ENCODE results near the gene KSR2. TPM values are rescaled to one million over a fixed set of nuclear protein-coding genes. Genes with fewer than 3 reads are reported as not detected.

Gene KSR2
- total and polyA plus RNA-seq, 2 donors from 2014 or later, result 0.34 to 2.9 TPM

DNA sequence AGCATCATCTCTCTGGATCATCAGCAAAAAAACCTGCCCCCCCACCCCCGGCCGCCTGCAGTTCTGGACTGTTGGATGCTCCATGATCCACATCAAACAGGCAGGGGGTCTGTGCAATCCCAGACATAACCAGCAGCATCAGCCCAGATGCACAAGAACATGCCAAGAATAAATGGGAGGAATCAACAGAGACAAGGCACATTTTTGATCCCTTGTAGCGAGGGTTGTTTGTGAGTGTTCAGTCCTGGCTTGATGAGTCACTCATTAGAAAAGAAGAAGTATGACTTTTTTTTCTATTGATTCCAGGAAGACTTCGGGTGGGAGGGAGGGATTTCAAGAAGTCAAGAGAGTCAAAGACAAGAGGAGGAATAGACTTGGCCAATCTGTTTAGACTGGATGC, 244.2 kb downstream of the KSR2 start:
- H3K27ac ChIP-seq (ENCODE audit: low read depth in 2 of 2, low read length in 2 of 2), result no peak overlapping the region
- H3K36me3 ChIP-seq (ENCODE audit: control insufficient read depth in 2 of 3, insufficient read depth in 3 of 3, low read length in 3 of 3), result no peaks in the 10 kb centered on the region
- no peaks in the 10 kb centered on the region for H3K4me1 ChIP-seq (ENCODE audit: control insufficient read depth in 2 of 3, insufficient read depth in 2 of 3, low read depth in 1 of 3, low read length in 3 of 3)
- TF ChIP-seq CTCF (IDR thresholded peaks at IDR 0.05; ENCODE audit: borderline replicate concordance, extremely low read depth, insufficient read depth), result no peak
- H3K9ac ChIP-seq (ENCODE audit: low read length in 3 of 3), result no peak overlapping the region
- FAIRE-seq (no peak), DNase-seq (no peak)
- H3K4me3 ChIP-seq (ENCODE audit: low read length in 3 of 3), result no peak overlapping the region
- H3K9me3 ChIP-seq (ENCODE audit: control insufficient read depth in 2 of 3, insufficient read depth in 1 of 3, low read length in 3 of 3), result no peaks in the 10 kb centered on the region
- intact Hi-C loops (cut with DNase I), result no loop called here
- H3K27me3 ChIP-seq (ENCODE audit: control insufficient read depth, insufficient read depth, low read length), result no peaks in the 10 kb centered on the region

DNA sequence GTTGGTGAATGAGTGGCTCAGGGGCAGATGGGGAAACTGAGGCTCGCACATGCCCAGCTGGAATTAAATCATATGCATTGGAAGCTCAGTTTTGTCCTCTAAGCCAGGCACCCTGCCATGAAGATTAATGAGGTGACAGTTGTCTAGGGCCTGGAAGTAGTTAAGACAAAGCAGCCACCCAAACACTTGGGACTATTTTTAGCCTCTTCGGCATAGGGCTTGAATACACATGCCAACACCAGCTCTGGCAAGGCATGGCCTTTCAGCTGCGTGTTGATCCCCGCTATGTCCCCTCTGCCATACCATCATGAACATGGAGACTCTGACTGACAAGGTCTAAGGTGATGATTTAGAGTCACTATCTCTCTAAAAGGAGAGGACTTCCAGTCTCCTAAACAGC, 250.2 kb downstream of the KSR2 start:
- no peaks in the 10 kb centered on the region for H3K36me3 ChIP-seq (ENCODE audit: control insufficient read depth in 2 of 3, insufficient read depth in 3 of 3, low read length in 3 of 3)
- no peak overlapping the region for H3K9ac ChIP-seq (ENCODE audit: low read length in 3 of 3)
- TF ChIP-seq CTCF (IDR thresholded peaks at IDR 0.05; ENCODE audit: borderline replicate concordance, extremely low read depth, insufficient read depth), result no peak
- DNase-seq, result no peak
- H3K9me3 ChIP-seq (ENCODE audit: control insufficient read depth in 2 of 3, insufficient read depth in 1 of 3, low read length in 3 of 3), result no peaks in the 10 kb centered on the region
- no peaks in the 10 kb centered on the region for H3K4me1 ChIP-seq (ENCODE audit: control insufficient read depth in 2 of 3, insufficient read depth in 2 of 3, low read depth in 1 of 3, low read length in 3 of 3)
- FAIRE-seq, result no peak
- H3K4me3 ChIP-seq (ENCODE audit: low read length in 3 of 3), result no peak overlapping the region
- H3K27me3 ChIP-seq (ENCODE audit: control insufficient read depth, insufficient read depth, low read length), result no peaks in the 10 kb centered on the region
- intact Hi-C loops (cut with DNase I), result no loop called here
- no peak overlapping the region for H3K27ac ChIP-seq (ENCODE audit: low read depth in 2 of 2, low read length in 2 of 2)

DNA sequence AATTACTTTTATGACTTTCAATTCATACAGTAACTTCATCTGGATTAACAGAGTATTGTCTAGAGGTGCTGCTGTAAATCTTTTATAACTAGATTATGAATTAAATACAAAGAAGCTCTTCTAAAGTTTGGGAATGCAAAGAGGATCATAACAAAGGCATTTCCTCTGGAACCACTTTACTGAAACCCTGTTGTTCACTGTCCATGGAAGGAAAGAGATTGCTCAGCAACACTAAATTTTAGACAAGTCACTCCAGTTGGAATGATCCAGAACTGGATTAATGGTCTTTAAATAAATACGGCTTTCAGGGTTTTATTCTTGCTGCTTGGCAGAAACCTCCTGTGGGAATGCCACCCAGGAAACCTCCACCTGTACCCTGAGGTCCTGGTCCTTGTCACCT, 250.6 kb downstream of the KSR2 start:
- Histone ChIP-seq H3K27ac (ENCODE audit: low read depth in 2 of 2, low read length in 2 of 2) (no peak overlapping the region), H3K4me1 (ENCODE audit: control insufficient read depth in 2 of 3, insufficient read depth in 2 of 3, low read depth in 1 of 3, low read length in 3 of 3) (no peaks in the 10 kb centered on the region), H3K9me3 (ENCODE audit: control insufficient read depth in 2 of 3, insufficient read depth in 1 of 3, low read length in 3 of 3) (no peaks in the 10 kb centered on the region), H3K36me3 (ENCODE audit: control insufficient read depth in 2 of 3, insufficient read depth in 3 of 3, low read length in 3 of 3) (no peaks in the 10 kb centered on the region), H3K4me3 (ENCODE audit: low read length in 3 of 3) (no peak overlapping the region), H3K9ac (ENCODE audit: low read length in 3 of 3) (no peak overlapping the region), H3K27me3 (ENCODE audit: control insufficient read depth, insufficient read depth, low read length) (no peaks in the 10 kb centered on the region)
- no peak for FAIRE-seq
- intact Hi-C loops (cut with DNase I), result no loop called here
- DNase-seq, result no peak
- no peak for TF ChIP-seq CTCF (IDR thresholded peaks at IDR 0.05; ENCODE audit: borderline replicate concordance, extremely low read depth, insufficient read depth)

DNA sequence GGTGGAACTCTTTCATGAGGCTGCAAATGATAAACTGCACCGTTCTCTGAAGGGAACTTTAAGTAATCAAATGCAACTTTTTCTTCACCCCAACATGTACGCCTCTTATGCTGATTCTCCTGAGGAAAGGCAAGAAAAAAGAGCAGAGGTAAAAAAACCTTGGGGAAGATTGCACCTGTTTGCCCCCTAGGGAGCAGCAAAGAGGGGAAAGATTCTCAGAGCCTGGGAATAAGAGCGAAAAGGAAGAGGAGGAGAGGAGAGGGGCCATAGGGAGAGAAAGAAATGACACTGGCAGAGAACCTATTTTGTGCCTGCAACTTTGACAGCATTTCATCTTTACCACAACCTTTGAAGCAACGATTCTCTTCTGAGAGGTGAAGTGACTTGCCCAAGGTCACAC, 254.6 kb downstream of the KSR2 start:
- no peaks in the 10 kb centered on the region for H3K36me3 ChIP-seq (ENCODE audit: control insufficient read depth in 2 of 3, insufficient read depth in 3 of 3, low read length in 3 of 3)
- FAIRE-seq, result no peak
- intact Hi-C loops (cut with DNase I), result no loop called here

More for the DNA sequence above, 254.6 kb downstream of the KSR2 start:
- DNase-seq, result no peak
- no peaks in the 10 kb centered on the region for H3K9me3 ChIP-seq (ENCODE audit: control insufficient read depth in 2 of 3, insufficient read depth in 1 of 3, low read length in 3 of 3)
- no peaks in the 10 kb centered on the region for H3K4me1 ChIP-seq (ENCODE audit: control insufficient read depth in 2 of 3, insufficient read depth in 2 of 3, low read depth in 1 of 3, low read length in 3 of 3)
- H3K27me3 ChIP-seq (ENCODE audit: control insufficient read depth, insufficient read depth, low read length), result no peaks in the 10 kb centered on the region
- no peak overlapping the region for H3K27ac ChIP-seq (ENCODE audit: low read depth in 2 of 2, low read length in 2 of 2)
- H3K9ac ChIP-seq (ENCODE audit: low read length in 3 of 3), result no peak overlapping the region
- no peak for TF ChIP-seq CTCF (IDR thresholded peaks at IDR 0.05; ENCODE audit: borderline replicate concordance, extremely low read depth, insufficient read depth)
- H3K4me3 ChIP-seq (ENCODE audit: low read length in 3 of 3), result no peak overlapping the region
